LNCaP clone FGC (cell line): ENCODE results near the gene SMIM1.
"Not testable (repeated sequence)": the region's sequence is repeated elsewhere in the genome, so short reads cannot be mapped to it uniquely, and the experiment has no call there.

Experiments
- DNase-seq: peaks from one replicate; pipeline ENCODE4 v3.0.0-alpha.2; 2011; ENCODE audit warnings: low read depth
- H3K4me3 ChIP-seq: 2 replicates; pipeline ENCODE4 v1.5.1; 2011; ENCODE audit warnings: mild to moderate bottlenecking, low read depth, low read length, control low read depth
- CTCF ChIP-seq: IDR thresholded peaks from 2 replicates; pipeline ENCODE4 v1.5.1; 2012; ENCODE audit warnings: mild to moderate bottlenecking; ENCODE audit not compliant: control insufficient read depth, insufficient read depth; ENCODE audit errors: extremely low read depth

SMIM1 gene

DNA sequence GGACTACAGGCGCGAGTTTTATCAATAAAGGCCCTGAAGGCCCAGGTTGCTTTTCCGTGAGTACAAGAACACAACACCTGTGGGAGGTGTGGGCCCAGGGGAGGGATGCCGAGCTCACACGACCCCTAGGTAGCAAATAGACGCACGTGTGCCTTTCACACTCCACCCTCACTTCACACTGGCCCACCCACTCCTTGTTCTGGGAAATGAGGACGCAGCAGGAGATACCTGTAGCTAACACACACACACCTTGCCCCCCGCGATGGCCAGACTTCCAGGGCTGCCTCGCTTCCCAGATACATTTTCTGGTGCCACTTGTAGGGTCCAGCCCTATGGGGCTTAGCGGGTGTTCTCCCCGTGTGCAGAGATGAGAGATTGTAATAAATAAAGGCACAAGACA, 24.6 kb upstream of the SMIM1 start:
- TF ChIP-seq CTCF = no peak
- DNase-seq = no peak
- peak overlapping the region; percentile 88; the same call in 1 of the 2 replicates for H3K4me3 ChIP-seq

DNA sequence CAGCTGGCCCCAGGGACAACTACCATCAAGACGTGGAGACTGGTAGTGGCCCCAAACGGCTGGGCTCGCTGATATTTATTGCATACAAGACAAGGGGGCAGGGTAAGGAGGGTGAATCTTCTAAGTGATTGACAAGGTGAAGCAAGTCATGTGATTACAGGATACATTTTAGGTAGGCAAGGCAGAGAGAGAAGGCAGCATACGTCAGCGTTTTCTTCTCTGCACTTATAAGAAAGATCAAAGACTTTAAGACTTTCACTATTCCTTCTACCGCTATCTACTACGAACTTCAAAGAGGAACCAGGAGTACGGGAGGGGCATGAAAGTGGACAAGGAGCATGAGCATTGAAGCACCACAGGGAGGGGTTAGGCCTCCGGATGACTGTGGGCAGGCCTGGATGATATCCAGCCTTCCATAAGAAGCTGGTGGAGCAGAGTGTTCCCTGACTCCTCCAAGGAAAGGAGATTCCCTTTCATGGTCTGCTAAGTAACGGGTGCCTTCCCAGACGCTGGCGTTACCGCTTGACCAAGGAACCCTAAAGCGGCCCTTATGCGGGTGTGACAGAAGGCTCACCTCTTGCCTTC, 24.1 kb upstream of the SMIM1 start:
- not testable (repeated sequence) for DNase-seq, H3K4me3 ChIP-seq

- no peak overlapping the region for H3K4me3 ChIP-seq
- TF ChIP-seq CTCF = no peak
- no peak for DNase-seq
Observed at GRCh38 chr1:3749512-3749911, 23.0 kb upstream of the SMIM1 start.

DNA sequence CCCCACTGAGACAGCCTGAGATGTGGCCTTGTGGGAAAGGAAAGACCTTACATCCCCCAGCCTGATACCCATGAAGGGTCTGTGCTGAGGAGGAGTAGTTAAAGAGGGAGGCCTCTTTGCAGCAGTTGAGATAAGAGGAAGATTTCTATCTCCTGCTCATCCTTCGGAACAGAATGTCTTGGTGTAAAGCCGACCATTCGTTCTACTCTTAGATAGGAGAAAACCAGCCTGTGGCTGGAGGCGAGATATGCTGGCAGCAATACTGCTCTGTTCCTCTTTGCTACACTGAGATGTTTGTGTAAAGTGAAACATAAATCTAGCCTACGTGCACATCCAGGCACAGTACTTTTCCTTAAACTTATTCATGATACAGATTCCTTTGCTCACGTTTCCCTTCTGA, 21.8 kb upstream of the SMIM1 start:
- TF ChIP-seq CTCF = no peak
- no peak overlapping the region for H3K4me3 ChIP-seq
- no peak for DNase-seq

- DNase-seq = no peak
- no peak for TF ChIP-seq CTCF
- H3K4me3 ChIP-seq = no peak within 1 kb of the TSS
Observed at GRCh38 chr1:3752400-3752945, 20.1 kb upstream of the SMIM1 start, which contains the start of gene CCDC27. TSS of gene CCDC27 (plus strand) at chr1:3752450. CDS start at chr1:3752482, 32 bp downstream.

DNA sequence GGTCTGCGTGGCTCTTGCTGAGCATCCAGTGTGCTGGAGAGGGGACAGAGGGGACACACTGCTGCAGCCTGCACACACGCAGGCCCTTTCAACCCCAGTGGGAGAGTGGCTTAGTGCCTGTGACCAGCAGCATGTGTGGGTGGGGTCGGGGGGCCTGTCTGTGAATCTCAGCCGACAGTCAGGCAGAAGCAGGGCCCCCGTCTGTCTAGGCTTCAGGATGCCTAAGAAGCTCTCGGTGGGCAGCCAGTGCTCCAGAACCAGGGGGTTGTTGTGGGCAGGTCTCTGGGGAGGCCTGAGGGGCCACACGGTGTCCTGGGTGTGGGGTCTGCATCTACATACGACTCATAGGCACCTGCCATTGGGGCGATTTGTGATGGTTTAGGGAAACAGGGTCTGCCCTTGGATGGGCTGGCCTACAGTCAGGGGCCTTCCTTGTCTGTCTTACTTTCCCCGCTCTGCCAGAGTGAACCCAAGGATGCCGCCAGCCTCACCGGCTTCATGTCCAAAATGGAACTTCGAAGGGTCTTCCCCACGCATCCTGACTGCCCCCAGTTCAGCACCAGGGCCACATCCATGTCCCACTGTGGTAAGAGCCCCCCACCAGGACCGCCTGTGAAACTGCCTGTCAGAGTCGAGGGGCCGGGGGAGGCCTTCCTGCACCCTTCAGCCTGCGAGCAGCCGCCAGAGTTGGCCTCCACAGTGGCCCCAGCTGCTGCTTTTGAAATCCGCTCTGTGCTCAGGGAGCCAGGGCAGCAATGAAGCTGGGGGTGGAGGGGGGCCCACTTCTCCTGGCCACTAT, 18.7 kb upstream of the SMIM1 start:
- DNase-seq = no peak
- H3K4me3 ChIP-seq = no peak overlapping the region
- no peak for TF ChIP-seq CTCF

DNA sequence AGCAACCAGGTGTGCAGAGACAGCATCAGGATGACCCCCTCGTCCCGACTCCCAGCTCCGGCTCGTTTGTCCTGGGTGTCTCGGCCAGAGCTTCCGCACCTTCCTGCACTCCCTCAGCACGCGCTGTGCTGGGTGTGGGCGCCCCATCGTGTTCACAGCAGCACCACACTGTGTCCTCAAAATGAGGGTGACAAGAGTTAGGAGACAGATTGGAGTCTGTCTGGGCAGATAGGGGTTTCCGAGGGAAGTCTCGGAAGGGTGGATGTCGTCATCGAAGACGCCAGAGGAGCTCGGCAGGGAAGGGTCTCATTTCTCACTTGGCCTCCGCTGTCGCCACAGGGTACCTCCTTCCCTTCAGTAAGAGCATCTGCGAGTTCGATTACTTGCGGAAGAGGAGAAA, 16.2 kb upstream of the SMIM1 start:
- DNase-seq = no peak
- H3K4me3 ChIP-seq = no peak overlapping the region
- no peak for TF ChIP-seq CTCF
